ENCODE measurements around the gene TRMU. TPM values are rescaled to one million over a fixed set of nuclear protein-coding genes. Genes with fewer than 3 reads are reported as not detected.

The TRMU gene
- total RNA-seq, 1 experiment from 2014 or later: 48.8 TPM

GRCh38 chr22:46387748-46388147, 52.2 kb downstream of the TRMU start:
- DNase-seq (ENCODE audit: low read depth, low spot score) (no peak), ATAC-seq (no peak)
- no TSS peak for BruUV-seq (replicated peaks)
- H3K4me3 ChIP-seq (ENCODE audit: low read depth in 2 of 2, low read length in 2 of 2): no peak overlapping the region
- TF ChIP-seq SIN3A (IDR thresholded peaks at IDR 0.05; ENCODE audit: borderline replicate concordance, insufficient read depth, low read depth, low read length): no peak
- no peak for TF ChIP-seq POLR2AphosphoS5 (IDR thresholded peaks at IDR 0.05; ENCODE audit: low read depth, low read length)
- TF ChIP-seq TCF7L2 (IDR thresholded peaks at IDR 0.05; ENCODE audit: low read depth, low read length): no peak
- TF ChIP-seq CTCF (IDR thresholded peaks at IDR 0.05): no peak
- no peak for TF ChIP-seq REST (IDR thresholded peaks at IDR 0.05; ENCODE audit: insufficient read depth in 1 of 2, low read depth in 2 of 2, low read length in 1 of 2)
- no peaks in the 10 kb centered on the region for H3K27me3 ChIP-seq (ENCODE audit: control insufficient read depth, insufficient read depth, low read length)
- no peak overlapping the region for H3K27ac ChIP-seq (ENCODE audit: low read length)
- intact Hi-C loops (cut with micrococcal nuclease; ENCODE audit: unreplicated experiment) (no loop called here), in situ Hi-C loops (cut with HindIII; ENCODE audit: low pct_unique_long_range_greater_than_20kb, low sequenced_read_pairs) (no loop called here)
- CTCF ChIA-PET: no interaction called here
- POLR2A ChIA-PET: no interaction called here
- H3K9me3 ChIP-seq (ENCODE audit: control insufficient read depth, insufficient read depth, low read depth, low read length): no peaks in the 10 kb centered on the region
- no peaks in the 10 kb centered on the region for H3K4me1 ChIP-seq (ENCODE audit: control insufficient read depth, insufficient read depth, low read length)
- H3K36me3 ChIP-seq (ENCODE audit: control insufficient read depth, insufficient read depth, low read length): no peaks in the 10 kb centered on the region

GRCh38 chr22:46388647-46389046, 53.1 kb downstream of the TRMU start:
- in situ Hi-C loops (cut with HindIII; ENCODE audit: low pct_unique_long_range_greater_than_20kb, low sequenced_read_pairs): no loop called here
- H3K27me3 ChIP-seq (ENCODE audit: control insufficient read depth, insufficient read depth, low read length): no peaks in the 10 kb centered on the region
- H3K36me3 ChIP-seq (ENCODE audit: control insufficient read depth, insufficient read depth, low read length): no peaks in the 10 kb centered on the region
- TF ChIP-seq CTCF (IDR thresholded peaks at IDR 0.05) (no peak), TCF7L2 (IDR thresholded peaks at IDR 0.05; ENCODE audit: low read depth, low read length) (no peak), SIN3A (IDR thresholded peaks at IDR 0.05; ENCODE audit: borderline replicate concordance, insufficient read depth, low read depth, low read length) (no peak), REST (IDR thresholded peaks at IDR 0.05; ENCODE audit: insufficient read depth in 1 of 2, low read depth in 2 of 2, low read length in 1 of 2) (no peak), POLR2AphosphoS5 (IDR thresholded peaks at IDR 0.05; ENCODE audit: low read depth, low read length) (no peak)
- DNase-seq (ENCODE audit: low read depth, low spot score) (no peak), ATAC-seq (no peak)
- no peaks in the 10 kb centered on the region for H3K4me1 ChIP-seq (ENCODE audit: control insufficient read depth, insufficient read depth, low read length)
- no TSS peak for BruUV-seq (replicated peaks)
- POLR2A ChIA-PET: no interaction called here
- H3K27ac ChIP-seq (ENCODE audit: low read length): no peak overlapping the region
- no peaks in the 10 kb centered on the region for H3K9me3 ChIP-seq (ENCODE audit: control insufficient read depth, insufficient read depth, low read depth, low read length)
- CTCF ChIA-PET: interaction anchor here (1.2 kb wide), 1 partner anchor 21 kb away, joined by 3 read pairs; no protein-coding TSS in a partner anchor
- H3K4me3 ChIP-seq (ENCODE audit: low read depth in 2 of 2, low read length in 2 of 2): no peak overlapping the region
- intact Hi-C loops (cut with micrococcal nuclease; ENCODE audit: unreplicated experiment): no loop called here
